ENCODE results near the gene TRAFD1. TPM values are rescaled to one million over a fixed set of nuclear protein-coding genes. Genes with fewer than 3 reads are reported as not detected.

Gene TRAFD1
- total RNA-seq, 1 donor from 2014 or later = 30.8 TPM

- Histone ChIP-seq H3K9ac (ENCODE audit: low read depth in 1 of 3, low read length in 3 of 3) (no peak overlapping the region), H3K27me3 (ENCODE audit: control insufficient read depth in 3 of 3, insufficient read depth in 3 of 3, low read length in 3 of 3) (no peaks in the 10 kb centered on the region), H3K36me3 (ENCODE audit: control insufficient read depth in 3 of 3, insufficient read depth in 3 of 3, low read length in 3 of 3) (peaks cover 52 to 70% (median 64%) of the 10 kb centered on the region in 3 donors), H3K4me3 (ENCODE audit: low read length in 3 of 3) (no peak overlapping the region), H3K4me1 (ENCODE audit: control insufficient read depth in 3 of 3, insufficient read depth in 3 of 3, low read length in 3 of 3) (no peaks in the 10 kb centered on the region), H3K9me3 (ENCODE audit: control insufficient read depth in 3 of 3, low read length in 3 of 3) (no peaks in the 10 kb centered on the region), H3K27ac (ENCODE audit: low read depth, low read length) (no peak overlapping the region)
Measured at GRCh38 chr12:112175361-112176155, 50.2 kb downstream of the TRAFD1 start.

GRCh38 chr12:112176321-112177010 is 51.1 kb downstream of the TRAFD1 start:
- Histone ChIP-seq H3K27me3 (ENCODE audit: control insufficient read depth in 3 of 3, insufficient read depth in 3 of 3, low read length in 3 of 3) (no peaks in the 10 kb centered on the region), H3K9me3 (ENCODE audit: control insufficient read depth in 3 of 3, low read length in 3 of 3) (no peaks in the 10 kb centered on the region), H3K27ac (ENCODE audit: low read depth, low read length) (no peak overlapping the region), H3K36me3 (ENCODE audit: control insufficient read depth in 3 of 3, insufficient read depth in 3 of 3, low read length in 3 of 3) (peaks cover 47 to 67% (median 61%) of the 10 kb centered on the region in 3 donors), H3K4me3 (ENCODE audit: low read length in 3 of 3) (no peak overlapping the region), H3K9ac (ENCODE audit: low read depth in 1 of 3, low read length in 3 of 3) (no peak overlapping the region), H3K4me1 (ENCODE audit: control insufficient read depth in 3 of 3, insufficient read depth in 3 of 3, low read length in 3 of 3) (no peaks in the 10 kb centered on the region)

GRCh38 chr12:112178796-112179195 is 53.4 kb downstream of the TRAFD1 start:
- Histone ChIP-seq H3K9me3 (ENCODE audit: control insufficient read depth in 3 of 3, low read length in 3 of 3) (no peaks in the 10 kb centered on the region), H3K27ac (ENCODE audit: low read depth, low read length) (no peak overlapping the region), H3K9ac (ENCODE audit: low read depth in 1 of 3, low read length in 3 of 3) (no peak overlapping the region), H3K4me1 (ENCODE audit: control insufficient read depth in 3 of 3, insufficient read depth in 3 of 3, low read length in 3 of 3) (peaks cover 0 to 14% (median 7%) of the 10 kb centered on the region in 3 donors), H3K36me3 (ENCODE audit: control insufficient read depth in 3 of 3, insufficient read depth in 3 of 3, low read length in 3 of 3) (peaks cover 39 to 60% (median 58%) of the 10 kb centered on the region in 3 donors), H3K4me3 (ENCODE audit: low read length in 3 of 3) (no peak overlapping the region), H3K27me3 (ENCODE audit: control insufficient read depth in 3 of 3, insufficient read depth in 3 of 3, low read length in 3 of 3) (no peaks in the 10 kb centered on the region)

- Histone ChIP-seq H3K9me3 (ENCODE audit: control insufficient read depth in 3 of 3, low read length in 3 of 3) (no peaks in the 10 kb centered on the region), H3K36me3 (ENCODE audit: control insufficient read depth in 3 of 3, insufficient read depth in 3 of 3, low read length in 3 of 3) (peaks cover 45 to 66% (median 64%) of the 10 kb centered on the region in 3 donors), H3K4me3 (ENCODE audit: low read length in 3 of 3) (no peak overlapping the region), H3K27ac (ENCODE audit: low read depth, low read length) (no peak overlapping the region), H3K4me1 (ENCODE audit: control insufficient read depth in 3 of 3, insufficient read depth in 3 of 3, low read length in 3 of 3) (peaks cover 0 to 14% (median 8%) of the 10 kb centered on the region in 3 donors), H3K27me3 (ENCODE audit: control insufficient read depth in 3 of 3, insufficient read depth in 3 of 3, low read length in 3 of 3) (no peaks in the 10 kb centered on the region), H3K9ac (ENCODE audit: low read depth in 1 of 3, low read length in 3 of 3) (no peak overlapping the region)
Measured at GRCh38 chr12:112179341-112179740, 54.0 kb downstream of the TRAFD1 start.

DNA sequence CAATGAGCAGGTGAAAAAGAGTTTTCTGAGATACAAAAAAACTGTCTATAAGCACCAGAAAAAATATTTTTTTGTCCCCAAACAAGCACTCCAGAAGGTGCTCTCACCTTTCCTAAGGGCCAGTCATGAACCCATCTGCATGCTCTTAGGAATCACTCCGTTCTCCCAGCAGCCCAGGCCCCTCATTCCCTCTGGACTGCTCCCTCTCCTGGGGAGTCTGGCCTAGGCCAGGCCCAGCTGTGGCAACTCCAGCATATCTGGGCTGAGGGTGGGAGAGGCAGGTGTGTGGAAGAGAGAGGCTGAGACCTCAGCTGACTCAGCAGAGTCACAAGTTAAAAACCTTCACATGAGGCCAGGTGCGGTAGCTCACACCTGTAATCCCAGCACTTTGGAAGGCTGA is 54.6 kb downstream of the TRAFD1 start:
- Histone ChIP-seq H3K27me3 (ENCODE audit: control insufficient read depth in 3 of 3, insufficient read depth in 3 of 3, low read length in 3 of 3) (no peaks in the 10 kb centered on the region), H3K4me1 (ENCODE audit: control insufficient read depth in 3 of 3, insufficient read depth in 3 of 3, low read length in 3 of 3) (peaks cover 0 to 14% (median 8%) of the 10 kb centered on the region in 3 donors), H3K9ac (ENCODE audit: low read depth in 1 of 3, low read length in 3 of 3) (no peak overlapping the region), H3K36me3 (ENCODE audit: control insufficient read depth in 3 of 3, insufficient read depth in 3 of 3, low read length in 3 of 3) (peaks cover 47 to 68% (median 66%) of the 10 kb centered on the region in 3 donors), H3K4me3 (ENCODE audit: low read length in 3 of 3) (no peak overlapping the region), H3K9me3 (ENCODE audit: control insufficient read depth in 3 of 3, low read length in 3 of 3) (no peaks in the 10 kb centered on the region), H3K27ac (ENCODE audit: low read depth, low read length) (no peak overlapping the region)

DNA sequence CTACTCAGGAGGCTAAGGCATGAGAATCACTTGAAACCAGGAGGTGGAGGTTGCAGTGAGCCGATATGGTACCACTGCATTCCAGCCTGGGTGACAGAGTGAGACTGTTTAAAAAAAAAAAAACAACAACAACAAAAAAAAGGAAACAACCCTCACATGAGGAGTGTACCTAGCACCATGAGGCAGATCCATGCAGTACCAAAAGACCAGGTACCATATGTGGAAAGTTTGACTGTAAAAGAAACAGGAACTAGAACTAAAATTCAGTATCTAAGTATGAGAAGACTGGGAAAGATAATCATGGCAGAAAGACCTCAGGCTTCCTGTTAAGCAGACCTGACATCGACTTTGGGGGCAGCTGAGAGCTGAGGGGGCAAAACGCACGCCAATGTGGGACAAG is 55.1 kb downstream of the TRAFD1 start:
- Histone ChIP-seq H3K9ac (ENCODE audit: low read depth in 1 of 3, low read length in 3 of 3) (no peak overlapping the region), H3K9me3 (ENCODE audit: control insufficient read depth in 3 of 3, low read length in 3 of 3) (no peaks in the 10 kb centered on the region), H3K4me3 (ENCODE audit: low read length in 3 of 3) (no peak overlapping the region), H3K36me3 (ENCODE audit: control insufficient read depth in 3 of 3, insufficient read depth in 3 of 3, low read length in 3 of 3) (peaks cover 47 to 64% (median 63%) of the 10 kb centered on the region in 3 donors), H3K4me1 (ENCODE audit: control insufficient read depth in 3 of 3, insufficient read depth in 3 of 3, low read length in 3 of 3) (peaks cover 0 to 14% (median 8%) of the 10 kb centered on the region in 3 donors), H3K27ac (ENCODE audit: low read depth, low read length) (no peak overlapping the region), H3K27me3 (ENCODE audit: control insufficient read depth in 3 of 3, insufficient read depth in 3 of 3, low read length in 3 of 3) (no peaks in the 10 kb centered on the region)

GRCh38 chr12:112182499-112182898 is 57.1 kb downstream of the TRAFD1 start:
- H3K36me3 ChIP-seq (ENCODE audit: control insufficient read depth in 3 of 3, insufficient read depth in 3 of 3, low read length in 3 of 3) = peaks cover 38 to 50% (median 49%) of the 10 kb centered on the region in 3 donors
- no peak overlapping the region for H3K4me3 ChIP-seq (ENCODE audit: low read length in 3 of 3)
- no peak overlapping the region for H3K27ac ChIP-seq (ENCODE audit: low read depth, low read length)
- peaks cover 0 to 14% (median 8%) of the 10 kb centered on the region in 3 donors for H3K4me1 ChIP-seq (ENCODE audit: control insufficient read depth in 3 of 3, insufficient read depth in 3 of 3, low read length in 3 of 3)
- H3K9me3 ChIP-seq (ENCODE audit: control insufficient read depth in 3 of 3, low read length in 3 of 3) = no peaks in the 10 kb centered on the region
- H3K9ac ChIP-seq (ENCODE audit: low read depth in 1 of 3, low read length in 3 of 3) = peak overlapping the region in 1 of 3 donors; percentile 40
- H3K27me3 ChIP-seq (ENCODE audit: control insufficient read depth in 3 of 3, insufficient read depth in 3 of 3, low read length in 3 of 3) = no peaks in the 10 kb centered on the region

DNA sequence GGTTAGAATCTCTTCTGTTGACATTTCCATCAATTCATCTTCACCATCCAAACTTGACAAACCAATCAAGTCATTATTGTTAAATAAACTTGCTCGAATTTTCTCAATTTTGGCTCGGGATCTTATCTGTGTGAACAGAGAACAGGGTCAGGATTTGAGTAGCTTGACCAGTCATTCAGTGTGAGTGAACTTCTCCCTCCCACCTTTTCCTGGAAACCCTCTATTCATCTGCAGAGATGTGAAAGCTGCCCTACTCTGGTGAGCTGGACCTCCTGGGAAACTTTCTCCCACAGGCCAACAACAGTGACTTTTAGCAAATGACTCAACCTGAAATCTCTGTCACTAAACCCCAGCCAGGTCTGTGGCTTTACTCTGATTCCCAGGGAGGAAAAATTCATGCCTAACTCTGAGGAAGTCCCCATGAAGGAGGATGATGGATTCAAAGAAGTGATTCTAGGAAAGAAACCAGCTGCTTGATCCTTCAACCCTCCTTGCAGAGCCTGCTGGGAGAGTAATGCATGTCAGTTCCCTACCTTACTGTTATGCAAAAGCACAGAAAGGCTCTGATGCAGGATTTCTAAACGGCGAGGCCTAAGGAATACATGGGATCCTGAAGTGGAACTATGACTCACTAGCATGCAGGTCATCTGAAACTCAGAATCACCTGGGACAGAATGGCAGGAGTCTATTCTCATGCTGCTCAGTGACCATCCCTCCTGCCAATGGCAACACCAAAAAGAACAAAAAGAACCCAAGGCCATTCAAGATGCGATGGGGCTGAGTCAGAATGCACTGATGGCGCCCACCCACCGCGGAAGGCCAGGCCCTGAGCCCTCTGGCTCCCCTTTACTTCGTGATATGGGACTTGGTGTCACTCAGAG is 58.0 kb downstream of the TRAFD1 start:
- H3K4me1 ChIP-seq (ENCODE audit: control insufficient read depth in 3 of 3, insufficient read depth in 3 of 3, low read length in 3 of 3) = peaks cover 0 to 14% (median 8%) of the 10 kb centered on the region in 3 donors
- H3K36me3 ChIP-seq (ENCODE audit: control insufficient read depth in 3 of 3, insufficient read depth in 3 of 3, low read length in 3 of 3) = peaks cover 37 to 46% (median 44%) of the 10 kb centered on the region in 3 donors
- no peak overlapping the region for H3K4me3 ChIP-seq (ENCODE audit: low read length in 3 of 3)
- peak overlapping the region; percentile 54 for H3K27ac ChIP-seq (ENCODE audit: low read depth, low read length)
- H3K9me3 ChIP-seq (ENCODE audit: control insufficient read depth in 3 of 3, low read length in 3 of 3) = no peaks in the 10 kb centered on the region
- H3K9ac ChIP-seq (ENCODE audit: low read depth in 1 of 3, low read length in 3 of 3) = peak overlapping the region in 2 of 3 donors; percentile 3 to 23
- H3K27me3 ChIP-seq (ENCODE audit: control insufficient read depth in 3 of 3, insufficient read depth in 3 of 3, low read length in 3 of 3) = no peaks in the 10 kb centered on the region

DNA sequence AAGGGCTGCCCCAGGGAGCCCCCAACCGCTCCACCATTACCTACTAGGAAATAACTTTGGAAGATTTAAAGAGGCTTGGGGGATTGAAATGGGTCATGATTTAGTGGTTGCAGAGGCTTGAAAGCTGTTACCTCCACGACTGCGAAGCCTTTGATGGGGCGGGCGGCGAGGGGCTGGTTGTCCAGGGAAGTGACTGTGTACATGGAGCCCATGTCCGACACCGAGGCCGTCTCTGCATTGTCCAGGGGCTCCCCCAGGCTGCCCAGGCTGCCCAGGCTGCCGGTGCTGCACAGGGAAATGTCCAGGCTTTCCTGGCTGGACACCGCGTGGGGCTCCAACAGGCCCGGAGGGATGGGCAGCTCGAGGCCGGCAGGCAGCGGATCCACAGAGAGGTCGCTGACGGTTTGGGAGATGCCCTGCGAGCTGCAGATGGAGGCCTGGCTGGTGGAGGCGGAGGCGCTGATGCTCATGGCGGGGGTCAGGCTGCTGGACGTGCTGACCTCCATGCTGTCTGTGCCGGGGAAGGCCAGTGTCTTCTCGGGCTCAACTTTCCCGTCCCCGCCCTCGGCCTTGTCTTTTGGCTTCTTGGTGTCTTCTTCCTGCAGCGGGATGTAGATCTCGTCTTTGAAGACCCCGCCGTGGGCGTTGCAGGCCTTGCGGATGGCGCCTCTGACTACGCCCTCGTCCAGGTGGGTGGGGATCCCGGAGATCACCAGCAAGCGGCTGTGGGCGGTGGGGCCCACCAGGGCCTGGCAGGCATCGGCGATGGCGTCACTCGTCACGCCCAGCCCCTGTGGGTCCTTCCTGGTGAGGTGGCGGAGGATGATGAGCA is 58.9 kb downstream of the TRAFD1 start:
- Histone ChIP-seq H3K36me3 (ENCODE audit: control insufficient read depth in 3 of 3, insufficient read depth in 3 of 3, low read length in 3 of 3) (peaks cover 32 to 44% (median 42%) of the 10 kb centered on the region in 3 donors), H3K27me3 (ENCODE audit: control insufficient read depth in 3 of 3, insufficient read depth in 3 of 3, low read length in 3 of 3) (no peaks in the 10 kb centered on the region), H3K27ac (ENCODE audit: low read depth, low read length) (peak overlapping the region; percentile 54)

More for the DNA sequence above, 58.9 kb downstream of the TRAFD1 start:
- Histone ChIP-seq H3K9ac (ENCODE audit: low read depth in 1 of 3, low read length in 3 of 3) (no peak overlapping the region), H3K9me3 (ENCODE audit: control insufficient read depth in 3 of 3, low read length in 3 of 3) (no peaks in the 10 kb centered on the region), H3K4me3 (ENCODE audit: low read length in 3 of 3) (no peak overlapping the region), H3K4me1 (ENCODE audit: control insufficient read depth in 3 of 3, insufficient read depth in 3 of 3, low read length in 3 of 3) (peaks cover 0 to 14% (median 8%) of the 10 kb centered on the region in 3 donors)

All from skeletal muscle tissue (tissue), 4 donors.